ENCODE measurements around the gene UBA6.

Gene UBA6

GRCh38 chr4:67575232-67576058 is 125.5 kb downstream of the UBA6 start:
- peak; percentile 11 for DNase-seq

DNA sequence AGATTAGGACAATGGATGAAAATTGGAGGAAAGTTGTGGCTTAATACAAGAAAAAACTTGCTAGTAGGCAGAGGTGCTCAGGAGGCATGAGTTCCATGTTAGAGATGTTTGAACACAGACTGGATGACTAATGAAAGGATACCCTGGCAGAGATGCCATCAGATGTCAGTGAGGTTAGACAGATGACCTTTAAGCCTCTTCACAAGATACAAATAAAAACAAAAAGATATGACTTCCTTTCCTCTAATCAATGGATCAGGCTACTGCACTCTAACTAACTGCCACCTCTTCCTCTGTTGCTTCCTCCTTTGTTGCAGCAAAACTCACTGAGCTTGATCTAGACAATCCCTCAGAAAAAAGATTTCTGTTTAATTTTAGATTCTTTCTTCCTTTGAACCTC is 127.8 kb downstream of the UBA6 start:
- no peak for DNase-seq

DNA sequence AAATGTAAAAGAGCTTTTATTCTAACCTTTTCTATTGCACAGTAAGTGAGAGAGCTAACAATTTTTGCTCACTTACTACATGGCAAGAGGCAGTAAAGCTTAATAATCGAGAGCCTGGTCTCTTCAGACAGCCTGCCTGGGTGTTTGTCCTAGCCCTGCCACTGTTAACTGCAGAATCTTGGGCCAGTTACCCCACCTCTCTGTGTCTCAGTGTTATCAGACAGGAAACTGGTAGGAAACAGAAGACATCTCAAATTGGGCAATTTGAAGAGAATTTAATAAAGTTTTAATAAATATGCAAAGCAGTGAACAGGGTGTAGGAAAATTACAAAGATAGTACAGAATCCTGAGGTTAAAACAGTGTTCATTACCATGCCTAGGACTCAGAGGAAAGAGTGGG is 129.0 kb downstream of the UBA6 start:
- DNase-seq: no peak

- no peak for DNase-seq
Observed at GRCh38 chr4:67570537-67570936, 130.4 kb downstream of the UBA6 start.

- no peak for DNase-seq
Observed at GRCh38 chr4:67568820-67569219, 132.1 kb downstream of the UBA6 start.

- DNase-seq: no peak
Observed at GRCh38 chr4:67566335-67566734, 134.6 kb downstream of the UBA6 start.

- no peak for DNase-seq
Observed at GRCh38 chr4:67565284-67565683, 135.7 kb downstream of the UBA6 start.

All from CD4-positive, alpha-beta T cell treated with Interleukin-21 for 1 hour (primary cell).